ENCODE data around the gene NEMF.
"Not testable (repeated sequence)": the region's sequence is repeated elsewhere in the genome, so short reads cannot be mapped to it uniquely, and the experiment has no call there.

NEMF gene

GRCh38 chr14:49808780-49809179 is 43.8 kb downstream of the NEMF start:
- Histone ChIP-seq H3K4me1 (no peaks in the 10 kb centered on the region), H3K27me3 (ENCODE audit: control insufficient read depth, insufficient read depth, low read length) (no peaks in the 10 kb centered on the region), H3K36me3 (ENCODE audit: control insufficient read depth, insufficient read depth, low read length) (no peaks in the 10 kb centered on the region), H3K9ac (no peak overlapping the region), H3K4me3 (ENCODE audit: low read depth, low read length) (no peak overlapping the region), H3K79me2 (no peaks in the 10 kb centered on the region), H3K9me3 (ENCODE audit: control insufficient read depth, low read length) (no peaks in the 10 kb centered on the region), H3K27ac (no peak overlapping the region), H2AFZ (no peak overlapping the region), H3K4me2 (ENCODE audit: low read length) (no peak overlapping the region)
- TF ChIP-seq CTCF (IDR thresholded peaks at IDR 0.05): no peak

- Histone ChIP-seq H3K4me1 (peaks cover 6% of the 10 kb centered on the region), H3K36me3 (ENCODE audit: control insufficient read depth, insufficient read depth, low read length) (no peaks in the 10 kb centered on the region)
Observed at GRCh38 chr14:49796025-49796424, 56.6 kb downstream of the NEMF start.

GRCh38 chr14:49792618-49793017 is 60.0 kb downstream of the NEMF start:
- Histone ChIP-seq H3K4me1 (peaks cover 6% of the 10 kb centered on the region), H3K4me3 (ENCODE audit: low read depth, low read length) (no peak overlapping the region), H3K9me3 (ENCODE audit: control insufficient read depth, low read length) (no peaks in the 10 kb centered on the region), H3K79me2 (peaks cover 4% of the 10 kb centered on the region), H3K27ac (no peak overlapping the region), H2AFZ (no peak overlapping the region), H3K36me3 (ENCODE audit: control insufficient read depth, insufficient read depth, low read length) (no peaks in the 10 kb centered on the region), H3K27me3 (ENCODE audit: control insufficient read depth, insufficient read depth, low read length) (no peaks in the 10 kb centered on the region), H3K4me2 (ENCODE audit: low read length) (no peak overlapping the region), H3K9ac (no peak overlapping the region)
- no peak for TF ChIP-seq CTCF (IDR thresholded peaks at IDR 0.05)

More at GRCh38 chr14:49796025-49796424, 56.6 kb downstream of the NEMF start:
- no peak overlapping the region for H3K4me2 ChIP-seq (ENCODE audit: low read length)
- H3K9ac ChIP-seq: no peak overlapping the region
- H3K27me3 ChIP-seq (ENCODE audit: control insufficient read depth, insufficient read depth, low read length): no peaks in the 10 kb centered on the region
- no peaks in the 10 kb centered on the region for H3K9me3 ChIP-seq (ENCODE audit: control insufficient read depth, low read length)
- H3K79me2 ChIP-seq: no peaks in the 10 kb centered on the region
- H3K27ac ChIP-seq: no peak overlapping the region
- no peak overlapping the region for H3K4me3 ChIP-seq (ENCODE audit: low read depth, low read length)
- H2AFZ ChIP-seq: no peak overlapping the region
- no peak for TF ChIP-seq CTCF (IDR thresholded peaks at IDR 0.05)

- Histone ChIP-seq H3K36me3 (ENCODE audit: control insufficient read depth, insufficient read depth, low read length) (no peaks in the 10 kb centered on the region), H3K4me2 (ENCODE audit: low read length) (no peak overlapping the region), H2AFZ (no peak overlapping the region), H3K9ac (no peak overlapping the region), H3K4me1 (no peaks in the 10 kb centered on the region), H3K4me3 (ENCODE audit: low read depth, low read length) (no peak overlapping the region), H3K79me2 (peaks cover 4% of the 10 kb centered on the region), H3K27me3 (ENCODE audit: control insufficient read depth, insufficient read depth, low read length) (no peaks in the 10 kb centered on the region), H3K27ac (no peak overlapping the region), H3K9me3 (ENCODE audit: control insufficient read depth, low read length) (no peaks in the 10 kb centered on the region)
- TF ChIP-seq CTCF (IDR thresholded peaks at IDR 0.05): no peak
Observed at GRCh38 chr14:49786315-49786714, 66.3 kb downstream of the NEMF start.

- H3K27ac ChIP-seq: no peak overlapping the region
- H3K79me2 ChIP-seq: no peaks in the 10 kb centered on the region
- no peak overlapping the region for H2AFZ ChIP-seq
- no peaks in the 10 kb centered on the region for H3K36me3 ChIP-seq (ENCODE audit: control insufficient read depth, insufficient read depth, low read length)
- no peak overlapping the region for H3K9ac ChIP-seq
- H3K4me1 ChIP-seq: no peaks in the 10 kb centered on the region
- H3K27me3 ChIP-seq (ENCODE audit: control insufficient read depth, insufficient read depth, low read length): no peaks in the 10 kb centered on the region
- no peak overlapping the region for H3K4me2 ChIP-seq (ENCODE audit: low read length)
- no peak overlapping the region for H3K4me3 ChIP-seq (ENCODE audit: low read depth, low read length)
- no peak for TF ChIP-seq CTCF (IDR thresholded peaks at IDR 0.05)
- no peaks in the 10 kb centered on the region for H3K9me3 ChIP-seq (ENCODE audit: control insufficient read depth, low read length)
Observed at GRCh38 chr14:49783394-49784014, 69.1 kb downstream of the NEMF start.

GRCh38 chr14:49781040-49781439 is 71.5 kb downstream of the NEMF start:
- H2AFZ ChIP-seq; H3K9ac ChIP-seq; H3K36me3 ChIP-seq (ENCODE audit: control insufficient read depth, insufficient read depth, low read length); H3K4me2 ChIP-seq (ENCODE audit: low read length); H3K4me3 ChIP-seq (ENCODE audit: low read depth, low read length); H3K79me2 ChIP-seq; H3K4me1 ChIP-seq; H3K27me3 ChIP-seq (ENCODE audit: control insufficient read depth, insufficient read depth, low read length); H3K9me3 ChIP-seq (ENCODE audit: control insufficient read depth, low read length); H3K27ac ChIP-seq: not testable (repeated sequence)
